IgD-negative memory B cell (primary cell): ENCODE results near the gene DSTN. TPM values are rescaled to one million over a fixed set of nuclear protein-coding genes. Genes with fewer than 3 reads are reported as not detected.

Experiments used
- H3K27ac Mint-ChIP-seq, 3 donors: one replicate each; pipeline ENCODE4 v1.8.0; 2020 to 2022; ENCODE audit warnings: mild to moderate bottlenecking in 3 of 3, mixed read lengths in 3 of 3, moderate library complexity in 1 of 3
- H3K27me3 Mint-ChIP-seq: one replicate; pipeline ENCODE4 v1.8.0; 2021; ENCODE audit warnings: mixed read lengths
- H3K36me3 Mint-ChIP-seq: one replicate; pipeline ENCODE4 v1.8.0; 2020; ENCODE audit warnings: mild to moderate bottlenecking, mixed read lengths
- H3K4me1 Mint-ChIP-seq, 3 donors: one replicate each; pipeline ENCODE4 v1.8.0; 2020 to 2022; ENCODE audit warnings: mixed read lengths in 3 of 3, mild to moderate bottlenecking in 1 of 3
- H3K4me3 Mint-ChIP-seq, 4 donors: one replicate each; pipeline ENCODE4 v1.8.0; 2020 to 2022; ENCODE audit warnings: mild to moderate bottlenecking in 4 of 4, mixed read lengths in 4 of 4, moderate library complexity in 3 of 4
- H3K9me3 Mint-ChIP-seq, 3 donors: one replicate each; pipeline ENCODE4 v1.8.0; 2020 to 2021; ENCODE audit warnings: mixed read lengths in 3 of 3, mild to moderate bottlenecking in 1 of 3
- polyA plus RNA-seq: library from polyadenylated mRNA; unstranded; fragments of 300-500 nt; fragmentation: Illumina TruSeq; gene quantifications from one replicate; pipeline ENCODE4 v1.2.3, GENCODE V29; 2021

Gene DSTN
- polyA plus RNA-seq, 1 donor from 2014 or later = 32.1 TPM

- Mint-ChIP-seq H3K36me3 (no peaks in the 10 kb centered on the region), H3K27ac (peak overlapping the region in 1 of 3 donors; percentile 58), H3K4me3 (no peak overlapping the region), H3K4me1 (peaks cover 0 to 1% (median 0%) of the 10 kb centered on the region in 3 donors), H3K27me3 (peaks cover 11% of the 10 kb centered on the region), H3K9me3 (no peaks in the 10 kb centered on the region)
These were observed 9.4 kb upstream of the DSTN start for GRCh38 chr20:17560344-17561074.

- peaks cover 14% of the 10 kb centered on the region for H3K27me3 Mint-ChIP-seq
- peaks cover 0 to 1% (median 0%) of the 10 kb centered on the region in 3 donors for H3K4me1 Mint-ChIP-seq
- peaks cover 0 to 6% (median 4%) of the 10 kb centered on the region in 3 donors for H3K9me3 Mint-ChIP-seq
- no peak overlapping the region for H3K4me3 Mint-ChIP-seq
- no peak overlapping the region for H3K27ac Mint-ChIP-seq
- no peaks in the 10 kb centered on the region for H3K36me3 Mint-ChIP-seq
These were observed 7.0 kb upstream of the DSTN start for GRCh38 chr20:17562804-17563305.

GRCh38 chr20:17565169-17565845, 4.6 kb upstream of the DSTN start:
- no peaks in the 10 kb centered on the region for H3K36me3 Mint-ChIP-seq
- H3K27ac Mint-ChIP-seq = no peak overlapping the region
- H3K4me1 Mint-ChIP-seq = peaks cover 0 to 2% (median 1%) of the 10 kb centered on the region in 3 donors
- H3K4me3 Mint-ChIP-seq = no peak overlapping the region
- H3K9me3 Mint-ChIP-seq = peaks cover 0 to 6% (median 4%) of the 10 kb centered on the region in 3 donors
- H3K27me3 Mint-ChIP-seq = peaks cover 9% of the 10 kb centered on the region

GRCh38 chr20:17566345-17566744, 3.5 kb upstream of the DSTN start:
- H3K27me3 Mint-ChIP-seq = peaks cover 6% of the 10 kb centered on the region
- H3K9me3 Mint-ChIP-seq = peaks cover 0 to 6% (median 4%) of the 10 kb centered on the region in 3 donors
- peaks cover 3 to 9% (median 6%) of the 10 kb centered on the region in 3 donors for H3K4me1 Mint-ChIP-seq
- peak overlapping the region in 1 of 4 donors; percentile 80 for H3K4me3 Mint-ChIP-seq
- no peak overlapping the region for H3K27ac Mint-ChIP-seq
- H3K36me3 Mint-ChIP-seq = no peaks in the 10 kb centered on the region

- Mint-ChIP-seq H3K9me3 (peaks cover 0 to 6% (median 4%) of the 10 kb centered on the region in 3 donors), H3K27me3 (peaks cover 6% of the 10 kb centered on the region), H3K4me1 (peaks cover 5 to 16% (median 6%) of the 10 kb centered on the region in 3 donors), H3K4me3 (peak overlapping the region; percentile 53 to 84 (median 78)), H3K27ac (peak overlapping the region in 2 of 3 donors; percentile 43 to 67), H3K36me3 (no peaks in the 10 kb centered on the region)
These were observed 1.7 kb upstream of the DSTN start for GRCh38 chr20:17568045-17568788.

GRCh38 chr20:17568972-17569521, 828 bp upstream of the DSTN start:
- Mint-ChIP-seq H3K4me1 (peaks cover 6 to 16% (median 6%) of the 10 kb centered on the region in 3 donors), H3K4me3 (peak overlapping the region; percentile 53 to 84 (median 78)), H3K27me3 (peaks cover 6% of the 10 kb centered on the region), H3K27ac (peak overlapping the region in 2 of 3 donors; percentile 67 to 76), H3K36me3 (no peaks in the 10 kb centered on the region), H3K9me3 (peaks cover 0 to 6% (median 4%) of the 10 kb centered on the region in 3 donors)

- Mint-ChIP-seq H3K9me3 (peaks cover 0 to 6% (median 4%) of the 10 kb centered on the region in 3 donors), H3K4me1 (peaks cover 6 to 16% (median 6%) of the 10 kb centered on the region in 3 donors), H3K27me3 (peaks cover 6% of the 10 kb centered on the region), H3K36me3 (no peaks in the 10 kb centered on the region), H3K4me3 (peak overlapping the region; percentile 90 to 99 (median 92)), H3K27ac (peak overlapping the region; percentile 65 to 88 (median 87))
These were observed 675 bp downstream of the DSTN start for GRCh38 chr20:17570347-17571152.

- peaks cover 6 to 16% (median 6%) of the 10 kb centered on the region in 3 donors for H3K4me1 Mint-ChIP-seq
- peaks cover 6% of the 10 kb centered on the region for H3K27me3 Mint-ChIP-seq
- H3K27ac Mint-ChIP-seq = peak overlapping the region; percentile 65 to 88 (median 87)
- peaks cover 2% of the 10 kb centered on the region for H3K36me3 Mint-ChIP-seq
- peaks cover 0 to 5% (median 2%) of the 10 kb centered on the region in 3 donors for H3K9me3 Mint-ChIP-seq
- H3K4me3 Mint-ChIP-seq = peak overlapping the region; percentile 90 to 99 (median 92)
These were observed 1.3 kb downstream of the DSTN start for GRCh38 chr20:17571153-17571527.

- Mint-ChIP-seq H3K9me3 (no peaks in the 10 kb centered on the region), H3K36me3 (peaks cover 2% of the 10 kb centered on the region), H3K4me3 (peak overlapping the region in 1 of 4 donors; percentile 99), H3K4me1 (peaks cover 6 to 16% (median 6%) of the 10 kb centered on the region in 3 donors), H3K27ac (peak overlapping the region in 1 of 3 donors; percentile 64), H3K27me3 (peaks cover 6% of the 10 kb centered on the region)
These were observed 2.3 kb downstream of the DSTN start for GRCh38 chr20:17572034-17572638.

- Mint-ChIP-seq H3K36me3 (peaks cover 2% of the 10 kb centered on the region), H3K4me3 (peak overlapping the region in 1 of 4 donors; percentile 3), H3K4me1 (peaks cover 6 to 15% (median 6%) of the 10 kb centered on the region in 3 donors), H3K27ac (no peak overlapping the region), H3K9me3 (no peaks in the 10 kb centered on the region), H3K27me3 (peaks cover 2% of the 10 kb centered on the region)
These were observed 3.6 kb downstream of the DSTN start for GRCh38 chr20:17573463-17573862.

GRCh38 chr20:17576215-17576614, 6.3 kb downstream of the DSTN start:
- H3K36me3 Mint-ChIP-seq = peaks cover 2% of the 10 kb centered on the region
- peaks cover under 1 to 10% (median 5%) of the 10 kb centered on the region in 3 donors for H3K4me1 Mint-ChIP-seq
- H3K27me3 Mint-ChIP-seq = peaks cover 2% of the 10 kb centered on the region
- no peak overlapping the region for H3K4me3 Mint-ChIP-seq
- H3K9me3 Mint-ChIP-seq = no peaks in the 10 kb centered on the region
- H3K27ac Mint-ChIP-seq = peak overlapping the region in 1 of 3 donors; percentile 2

GRCh38 chr20:17579369-17580039, 9.6 kb downstream of the DSTN start:
- Mint-ChIP-seq H3K27ac (no peak overlapping the region), H3K4me3 (no peak overlapping the region), H3K9me3 (no peaks in the 10 kb centered on the region), H3K4me1 (peaks cover 0 to 2% (median 0%) of the 10 kb centered on the region in 3 donors), H3K27me3 (no peaks in the 10 kb centered on the region), H3K36me3 (peaks cover 4% of the 10 kb centered on the region)

GRCh38 chr20:17580895-17581294, 11.0 kb downstream of the DSTN start:
- Mint-ChIP-seq H3K9me3 (no peaks in the 10 kb centered on the region), H3K36me3 (peaks cover 2% of the 10 kb centered on the region), H3K4me3 (no peak overlapping the region), H3K27me3 (no peaks in the 10 kb centered on the region), H3K4me1 (peaks cover 0 to 2% (median 2%) of the 10 kb centered on the region in 3 donors), H3K27ac (peak overlapping the region in 1 of 3 donors; percentile 47)
